ENCODE results near the gene SLC13A3.
"Not testable (repeated sequence)": the region's sequence is repeated elsewhere in the genome, so short reads cannot be mapped to it uniquely, and the experiment has no call there.

Gene SLC13A3

DNA sequence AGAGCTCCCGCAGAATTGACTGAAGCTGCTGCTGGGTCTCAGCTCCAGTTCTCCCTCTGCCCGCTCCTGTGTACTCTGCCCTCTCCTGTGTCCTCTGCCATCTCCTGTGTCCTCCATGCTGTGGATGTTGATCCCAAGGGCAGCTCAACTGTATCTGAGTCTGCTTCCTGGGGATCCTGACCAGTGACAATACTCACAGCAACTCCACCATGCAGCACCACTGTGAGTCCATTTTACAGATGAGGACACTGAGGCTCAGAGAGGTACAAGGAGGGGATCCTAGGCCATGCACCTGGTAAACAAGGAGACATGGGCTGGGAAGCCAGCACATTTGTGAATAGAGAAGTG lies 29.4 kb upstream of the SLC13A3 start:
- Histone ChIP-seq H2AK5ac (ENCODE audit: low read length, severe bottlenecking) (no peak overlapping the region), H3K18ac (ENCODE audit: low read depth in 1 of 2, low read length in 2 of 2) (no peak overlapping the region), H3K23ac (ENCODE audit: low read length in 2 of 2) (no peak overlapping the region), H3K9ac (ENCODE audit: low read length) (no peak overlapping the region), H3K4me1 (ENCODE audit: control insufficient read depth, insufficient read depth, low read depth, low read length) (no peaks in the 10 kb centered on the region), H2BK12ac (ENCODE audit: low read length in 2 of 2) (no peak overlapping the region), H3K27ac (ENCODE audit: low read length, poor library complexity, severe bottlenecking) (no peak overlapping the region), H3K4me2 (ENCODE audit: low read length, poor library complexity, severe bottlenecking) (no peak overlapping the region), H2AFZ (ENCODE audit: low read depth, low read length) (no peak overlapping the region), H2BK120ac (ENCODE audit: low read depth, low read length) (no peak overlapping the region), H3K27me3 (ENCODE audit: control insufficient read depth in 1 of 2, insufficient read depth in 1 of 2, low read length in 2 of 2) (no peaks in the 10 kb centered on the region), H3K4ac (ENCODE audit: low read depth in 1 of 2, low read length in 2 of 2) (no peak overlapping the region), H3K36me3 (ENCODE audit: control insufficient read depth in 1 of 2, insufficient read depth in 2 of 2, low read depth in 1 of 2, low read length in 2 of 2) (peaks cover 12 to 30% of the 10 kb centered on the region in 2 experiments), H3K9me3 (ENCODE audit: control insufficient read depth, low read length) (no peaks in the 10 kb centered on the region), H2BK15ac (ENCODE audit: low read depth, poor library complexity, severe bottlenecking) (no peak overlapping the region), H3K79me1 (replicated peaks; ENCODE audit: low read length, poor library complexity, severe bottlenecking) (peaks cover 34% of the 10 kb centered on the region), H3K4me3 (ENCODE audit: insufficient read depth in 1 of 2, low read depth in 1 of 2, low read length in 2 of 2) (no peak overlapping the region), H4K8ac (ENCODE audit: low read length) (no peak overlapping the region), H4K91ac (ENCODE audit: low read length) (no peak overlapping the region), H2BK5ac (ENCODE audit: low read depth, low read length, poor library complexity, severe bottlenecking) (no peak overlapping the region), H3K14ac (ENCODE audit: low read length in 2 of 2) (no peak overlapping the region)
- no peak for DNase-seq
- 85% methylated on average over 2 of the region's 2 CpGs for WGBS

DNA sequence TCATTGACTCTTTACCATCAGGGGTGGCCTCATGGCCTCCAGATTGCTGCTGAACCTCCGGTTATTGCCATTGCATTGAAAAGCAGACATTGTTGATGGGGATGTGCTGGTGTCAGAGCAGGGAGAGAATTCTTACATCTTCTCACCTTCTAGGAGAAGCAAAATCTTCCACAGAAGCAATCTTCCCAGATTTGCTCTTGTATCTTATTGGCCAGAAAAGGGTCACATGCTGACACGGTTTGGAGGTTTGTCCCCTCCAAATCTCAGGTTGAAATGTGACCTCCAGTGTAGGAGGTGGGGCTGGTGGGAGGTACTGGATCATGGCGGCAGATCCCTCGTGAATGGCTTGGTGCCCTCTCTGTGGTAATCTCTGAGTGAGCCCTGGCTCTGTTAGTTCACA lies 27.3 kb upstream of the SLC13A3 start:
- Histone ChIP-seq H3K4ac (ENCODE audit: low read depth in 1 of 2, low read length in 2 of 2) (no peak overlapping the region), H3K9me3 (ENCODE audit: control insufficient read depth, low read length) (no peaks in the 10 kb centered on the region), H4K8ac (ENCODE audit: low read length) (no peak overlapping the region), H3K23ac (ENCODE audit: low read length in 2 of 2) (no peak overlapping the region), H2BK12ac (ENCODE audit: low read length in 2 of 2) (no peak overlapping the region), H3K4me3 (ENCODE audit: insufficient read depth in 1 of 2, low read depth in 1 of 2, low read length in 2 of 2) (no peak overlapping the region), H3K4me1 (ENCODE audit: control insufficient read depth, insufficient read depth, low read depth, low read length) (peaks cover 4% of the 10 kb centered on the region), H3K14ac (ENCODE audit: low read length in 2 of 2) (no peak overlapping the region), H2AK5ac (ENCODE audit: low read length, severe bottlenecking) (no peak overlapping the region), H3K27me3 (ENCODE audit: control insufficient read depth in 1 of 2, insufficient read depth in 1 of 2, low read length in 2 of 2) (no peaks in the 10 kb centered on the region), H4K91ac (ENCODE audit: low read length) (no peak overlapping the region), H2BK5ac (ENCODE audit: low read depth, low read length, poor library complexity, severe bottlenecking) (no peak overlapping the region), H3K9ac (ENCODE audit: low read length) (no peak overlapping the region), H3K79me1 (replicated peaks; ENCODE audit: low read length, poor library complexity, severe bottlenecking) (peaks cover 27% of the 10 kb centered on the region), H3K18ac (ENCODE audit: low read depth in 1 of 2, low read length in 2 of 2) (no peak overlapping the region), H2BK15ac (ENCODE audit: low read depth, poor library complexity, severe bottlenecking) (no peak overlapping the region), H3K36me3 (ENCODE audit: control insufficient read depth in 1 of 2, insufficient read depth in 2 of 2, low read depth in 1 of 2, low read length in 2 of 2) (peaks cover 7 to 20% of the 10 kb centered on the region in 2 experiments), H2AFZ (ENCODE audit: low read depth, low read length) (no peak overlapping the region), H2BK120ac (ENCODE audit: low read depth, low read length) (no peak overlapping the region), H3K4me2 (ENCODE audit: low read length, poor library complexity, severe bottlenecking) (no peak overlapping the region), H3K27ac (ENCODE audit: low read length, poor library complexity, severe bottlenecking) (no peak overlapping the region)
- 79% methylated on average over 3 of the region's 4 CpGs for WGBS
- DNase-seq = no peak

DNA sequence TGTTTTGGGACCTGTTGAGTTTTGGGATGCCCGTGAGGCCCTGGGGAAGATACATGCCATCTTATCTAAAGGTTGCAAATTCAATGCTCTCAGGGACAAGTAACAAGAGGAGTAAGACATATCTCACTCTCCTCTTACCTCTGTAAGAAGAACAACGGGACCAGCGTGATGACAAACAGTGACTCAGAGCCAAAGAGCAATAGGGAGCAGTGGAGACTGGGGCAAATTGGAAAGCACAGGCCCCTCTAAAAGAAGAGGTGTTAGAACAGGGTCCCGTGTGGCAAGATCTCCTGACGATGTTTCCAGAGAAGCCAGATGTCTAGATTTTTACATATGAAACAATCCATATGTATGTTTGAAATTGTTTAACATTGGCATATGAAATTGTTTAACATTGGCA lies 26.3 kb upstream of the SLC13A3 start:
- Histone ChIP-seq H2AFZ (ENCODE audit: low read depth, low read length) (no peak overlapping the region), H2BK5ac (ENCODE audit: low read depth, low read length, poor library complexity, severe bottlenecking) (no peak overlapping the region), H3K23ac (ENCODE audit: low read length in 2 of 2) (no peak overlapping the region), H3K4me2 (ENCODE audit: low read length, poor library complexity, severe bottlenecking) (no peak overlapping the region), H4K8ac (ENCODE audit: low read length) (no peak overlapping the region), H4K91ac (ENCODE audit: low read length) (no peak overlapping the region), H2BK120ac (ENCODE audit: low read depth, low read length) (no peak overlapping the region), H3K27me3 (ENCODE audit: control insufficient read depth in 1 of 2, insufficient read depth in 1 of 2, low read length in 2 of 2) (no peaks in the 10 kb centered on the region), H3K14ac (ENCODE audit: low read length in 2 of 2) (no peak overlapping the region), H2BK15ac (ENCODE audit: low read depth, poor library complexity, severe bottlenecking) (no peak overlapping the region), H3K27ac (ENCODE audit: low read length, poor library complexity, severe bottlenecking) (no peak overlapping the region), H3K4ac (ENCODE audit: low read depth in 1 of 2, low read length in 2 of 2) (no peak overlapping the region), H3K4me3 (ENCODE audit: insufficient read depth in 1 of 2, low read depth in 1 of 2, low read length in 2 of 2) (no peak overlapping the region), H2BK12ac (ENCODE audit: low read length in 2 of 2) (no peak overlapping the region), H3K9ac (ENCODE audit: low read length) (no peak overlapping the region), H3K18ac (ENCODE audit: low read depth in 1 of 2, low read length in 2 of 2) (no peak overlapping the region), H3K9me3 (ENCODE audit: control insufficient read depth, low read length) (peaks cover 5% of the 10 kb centered on the region), H2AK5ac (ENCODE audit: low read length, severe bottlenecking) (no peak overlapping the region), H3K4me1 (ENCODE audit: control insufficient read depth, insufficient read depth, low read depth, low read length) (peaks cover 4% of the 10 kb centered on the region), H3K36me3 (ENCODE audit: control insufficient read depth in 1 of 2, insufficient read depth in 2 of 2, low read depth in 1 of 2, low read length in 2 of 2) (peaks cover 6 to 20% of the 10 kb centered on the region in 2 experiments), H3K79me1 (replicated peaks; ENCODE audit: low read length, poor library complexity, severe bottlenecking) (peaks cover 21% of the 10 kb centered on the region)
- no peak for DNase-seq
- 76% methylated on average over 3 of the region's 5 CpGs for WGBS

DNA sequence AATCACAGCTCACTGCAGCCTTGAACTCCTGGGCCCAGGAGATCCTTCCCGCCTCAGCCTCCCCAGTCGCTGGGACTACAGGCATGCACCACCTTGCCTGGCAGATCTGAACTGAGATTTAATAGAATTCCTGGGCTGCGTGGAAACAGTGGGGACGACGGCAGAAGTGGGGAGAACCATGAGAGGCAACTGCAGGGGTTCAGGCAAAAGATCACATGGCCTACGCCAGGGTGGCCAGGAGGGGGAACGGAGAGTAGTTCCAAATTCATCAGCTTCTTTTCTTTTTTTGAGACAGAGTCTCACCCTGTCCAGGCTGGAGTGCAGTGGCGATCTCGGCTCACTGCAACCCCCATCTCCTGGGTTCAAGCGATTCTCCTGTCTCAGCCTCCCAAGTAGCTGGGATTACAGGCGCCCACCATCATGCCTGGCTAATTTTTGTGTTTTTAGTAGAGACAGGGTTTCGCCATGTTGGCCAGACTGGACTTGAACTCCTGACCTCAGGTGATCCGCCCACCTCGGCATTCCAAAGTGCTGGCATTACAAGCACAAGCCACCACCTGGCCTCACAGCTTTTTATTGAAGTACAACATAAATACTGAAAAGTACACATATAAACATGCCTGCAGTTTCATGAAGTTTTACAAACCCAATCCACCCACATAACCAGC lies 25.5 kb upstream of the SLC13A3 start:
- H3K4me1 ChIP-seq (ENCODE audit: control insufficient read depth, insufficient read depth, low read depth, low read length) = not testable (repeated sequence)
- WGBS = 97% methylated on average over 13 of the region's 14 CpGs

More for the DNA sequence above, 25.5 kb upstream of the SLC13A3 start:
- H3K23ac ChIP-seq (ENCODE audit: low read length in 2 of 2); H4K91ac ChIP-seq (ENCODE audit: low read length); H2BK5ac ChIP-seq (ENCODE audit: low read depth, low read length, poor library complexity, severe bottlenecking); H3K27me3 ChIP-seq (ENCODE audit: control insufficient read depth in 1 of 2, insufficient read depth in 1 of 2, low read length in 2 of 2); H3K4me3 ChIP-seq (ENCODE audit: insufficient read depth in 1 of 2, low read depth in 1 of 2, low read length in 2 of 2); H3K27ac ChIP-seq (ENCODE audit: low read length, poor library complexity, severe bottlenecking); DNase-seq; H2AK5ac ChIP-seq (ENCODE audit: low read length, severe bottlenecking); H3K4ac ChIP-seq (ENCODE audit: low read depth in 1 of 2, low read length in 2 of 2); H3K18ac ChIP-seq (ENCODE audit: low read depth in 1 of 2, low read length in 2 of 2); H2BK120ac ChIP-seq (ENCODE audit: low read depth, low read length); H3K14ac ChIP-seq (ENCODE audit: low read length in 2 of 2); H2BK12ac ChIP-seq (ENCODE audit: low read length in 2 of 2); H2AFZ ChIP-seq (ENCODE audit: low read depth, low read length); H3K4me2 ChIP-seq (ENCODE audit: low read length, poor library complexity, severe bottlenecking); H4K8ac ChIP-seq (ENCODE audit: low read length); H2BK15ac ChIP-seq (ENCODE audit: low read depth, poor library complexity, severe bottlenecking); H3K9ac ChIP-seq (ENCODE audit: low read length): not testable (repeated sequence)
- Histone ChIP-seq H3K79me1 (replicated peaks; ENCODE audit: low read length, poor library complexity, severe bottlenecking) (peaks cover 19% of the 10 kb centered on the region), H3K36me3 (ENCODE audit: control insufficient read depth in 1 of 2, insufficient read depth in 2 of 2, low read depth in 1 of 2, low read length in 2 of 2) (peaks cover 6 to 23% of the 10 kb centered on the region in 2 experiments), H3K9me3 (ENCODE audit: control insufficient read depth, low read length) (peaks cover 13% of the 10 kb centered on the region)
